Measurements from ENCODE around the gene DAZAP1.

The DAZAP1 gene

DNA sequence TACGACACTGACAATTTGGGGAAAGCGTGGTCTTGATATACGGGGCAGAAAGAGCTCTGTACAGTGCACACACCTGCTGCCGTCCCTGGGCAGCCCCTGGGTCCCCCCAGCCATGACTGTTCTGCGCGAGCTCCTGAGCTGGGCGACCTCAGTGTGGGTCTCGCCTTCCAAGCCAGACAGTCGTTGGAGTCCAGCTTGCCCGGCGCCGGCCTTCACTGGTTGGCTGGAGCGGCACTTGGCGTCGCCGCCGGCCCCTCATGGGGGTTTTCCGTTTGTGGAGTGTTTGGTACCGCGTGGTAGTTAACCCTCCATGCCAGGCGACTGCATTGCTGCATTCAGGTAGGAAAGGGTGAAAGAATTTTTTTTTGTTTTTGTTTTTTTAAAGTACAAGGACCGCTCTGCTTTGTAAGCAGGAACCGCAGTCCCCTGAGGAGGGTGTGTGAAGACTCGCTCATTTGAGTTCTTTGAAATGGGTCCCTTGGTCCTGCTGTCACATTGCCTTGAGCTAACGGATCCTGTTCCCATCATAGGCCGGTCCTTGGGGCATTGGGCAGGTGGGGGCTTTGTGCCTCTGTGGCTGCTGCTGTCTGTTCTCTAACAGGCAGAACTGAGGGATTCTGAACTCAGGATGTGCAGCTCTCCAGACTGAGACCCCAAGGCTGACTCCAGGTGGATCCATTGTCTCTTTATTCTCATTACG, 20.0 kb downstream of the DAZAP1 start:
- TF ChIP-seq, protein P1, sequence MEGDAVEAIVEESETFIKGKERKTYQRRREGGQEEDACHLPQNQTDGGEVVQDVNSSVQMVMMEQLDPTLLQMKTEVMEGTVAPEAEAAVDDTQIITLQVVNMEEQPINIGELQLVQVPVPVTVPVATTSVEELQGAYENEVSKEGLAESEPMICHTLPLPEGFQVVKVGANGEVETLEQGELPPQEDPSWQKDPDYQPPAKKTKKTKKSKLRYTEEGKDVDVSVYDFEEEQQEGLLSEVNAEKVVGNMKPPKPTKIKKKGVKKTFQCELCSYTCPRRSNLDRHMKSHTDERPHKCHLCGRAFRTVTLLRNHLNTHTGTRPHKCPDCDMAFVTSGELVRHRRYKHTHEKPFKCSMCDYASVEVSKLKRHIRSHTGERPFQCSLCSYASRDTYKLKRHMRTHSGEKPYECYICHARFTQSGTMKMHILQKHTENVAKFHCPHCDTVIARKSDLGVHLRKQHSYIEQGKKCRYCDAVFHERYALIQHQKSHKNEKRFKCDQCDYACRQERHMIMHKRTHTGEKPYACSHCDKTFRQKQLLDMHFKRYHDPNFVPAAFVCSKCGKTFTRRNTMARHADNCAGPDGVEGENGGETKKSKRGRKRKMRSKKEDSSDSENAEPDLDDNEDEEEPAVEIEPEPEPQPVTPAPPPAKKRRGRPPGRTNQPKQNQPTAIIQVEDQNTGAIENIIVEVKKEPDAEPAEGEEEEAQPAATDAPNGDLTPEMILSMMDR (IDR thresholded peaks at IDR 0.05; ENCODE audit: extremely low read depth, missing control alignments): no peak
- no peak for DNase-seq (ENCODE audit: low spot score)

DNA sequence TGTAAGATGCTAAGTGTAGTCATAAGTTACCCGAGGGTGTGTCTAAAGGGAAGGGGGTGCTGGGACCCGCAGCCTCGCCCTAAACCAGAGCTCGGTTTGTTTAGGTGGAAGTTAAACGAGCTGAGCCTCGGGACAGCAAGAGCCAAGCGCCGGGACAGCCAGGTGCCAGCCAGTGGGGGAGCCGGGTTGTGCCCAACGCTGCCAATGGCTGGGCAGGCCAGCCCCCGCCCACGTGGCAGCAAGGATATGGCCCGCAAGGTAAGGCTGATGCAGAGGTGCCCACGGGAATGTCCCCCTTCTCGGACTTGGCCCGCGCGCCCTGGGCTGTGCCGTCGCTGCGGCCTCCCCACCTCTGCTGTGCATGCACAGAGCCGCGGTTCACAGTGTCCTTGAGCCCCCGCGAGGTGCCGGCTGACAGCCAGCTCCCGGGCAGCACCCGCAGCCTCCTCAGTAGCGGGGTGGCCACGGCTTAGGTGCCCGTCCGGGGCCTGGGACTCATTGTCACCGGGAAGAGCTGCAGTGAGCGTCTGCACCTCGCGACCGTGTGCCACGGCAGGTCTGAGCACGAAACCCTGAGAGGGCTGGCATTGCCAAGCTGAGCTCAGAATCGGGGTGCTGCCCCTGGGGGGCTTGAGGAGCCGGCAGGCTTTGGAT, 21.5 kb downstream of the DAZAP1 start:
- no peak for DNase-seq (ENCODE audit: low spot score)
- TF ChIP-seq, protein P1 (IDR thresholded peaks at IDR 0.05; ENCODE audit: extremely low read depth, missing control alignments): no peak

GRCh38 chr19:1429750-1430149, 22.4 kb downstream of the DAZAP1 start:
- DNase-seq (ENCODE audit: low spot score): no peak
- TF ChIP-seq, protein P1 (IDR thresholded peaks at IDR 0.05; ENCODE audit: extremely low read depth, missing control alignments): no peak

DNA sequence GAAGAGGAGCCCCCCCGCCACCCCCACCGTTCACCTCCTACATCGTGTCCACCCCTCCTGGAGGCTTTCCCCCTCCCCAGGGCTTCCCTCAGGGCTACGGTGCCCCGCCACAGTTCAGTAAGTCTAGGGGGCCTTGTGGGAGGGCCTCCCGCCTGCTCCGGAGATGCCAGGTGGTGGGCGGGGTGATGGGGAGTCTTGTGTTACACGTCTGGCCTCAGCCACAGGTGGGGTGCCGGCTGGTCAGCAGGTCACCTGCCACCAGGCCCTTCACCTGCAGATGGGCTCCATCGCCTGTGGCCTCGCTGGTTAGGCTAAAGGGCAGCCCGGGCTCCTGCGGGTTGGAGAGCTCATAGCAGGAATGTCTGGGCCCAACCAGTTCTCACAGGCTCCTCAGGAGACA, 22.9 kb downstream of the DAZAP1 start:
- TF ChIP-seq, protein P1 (IDR thresholded peaks at IDR 0.05; ENCODE audit: extremely low read depth, missing control alignments): no peak
- DNase-seq (ENCODE audit: low spot score): no peak

- TF ChIP-seq, protein P1 (IDR thresholded peaks at IDR 0.05; ENCODE audit: extremely low read depth, missing control alignments): no peak
- no peak for DNase-seq (ENCODE audit: low spot score)
These were observed 24.5 kb downstream of the DAZAP1 start for GRCh38 chr19:1431759-1432506.

DNA sequence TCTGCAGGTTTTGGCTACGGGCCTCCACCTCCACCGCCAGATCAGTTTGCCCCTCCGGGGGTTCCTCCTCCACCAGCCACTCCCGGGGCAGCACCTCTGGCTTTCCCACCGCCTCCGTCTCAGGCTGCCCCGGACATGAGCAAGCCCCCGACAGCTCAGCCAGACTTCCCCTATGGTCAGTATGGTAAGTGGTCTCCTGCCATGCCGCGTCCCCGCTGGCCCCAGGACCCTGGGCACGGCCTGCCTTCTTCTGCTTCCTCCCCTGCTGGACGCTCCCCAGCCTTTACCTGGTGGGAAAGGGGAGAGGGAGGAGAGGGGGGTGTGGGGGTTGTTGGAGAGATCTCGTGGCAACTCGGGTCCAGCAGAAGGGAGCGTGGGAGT, 25.1 kb downstream of the DAZAP1 start:
- TF ChIP-seq, protein P1 (IDR thresholded peaks at IDR 0.05; ENCODE audit: extremely low read depth, missing control alignments): no peak

More for the DNA sequence above, 25.1 kb downstream of the DAZAP1 start:
- DNase-seq (ENCODE audit: low spot score): no peak

All from GM20000 (cell line).